ENCODE results near the gene PBX1.

GRCh38 chr1:164693564-164694359 lies 134.8 kb downstream of the PBX1 start:
- TF ChIP-seq CTCF (IDR thresholded peaks at IDR 0.05), result no peak
- no peak for TF ChIP-seq POLR2A (IDR thresholded peaks at IDR 0.05; ENCODE audit: low read depth)
